Measurements from ENCODE around the gene STK36. TPM values are rescaled to one million over a fixed set of nuclear protein-coding genes. Genes with fewer than 3 reads are reported as not detected.

STK36 gene
- total RNA-seq, 2 experiments from 2014 or later: 17.6 to 17.9 TPM

DNA sequence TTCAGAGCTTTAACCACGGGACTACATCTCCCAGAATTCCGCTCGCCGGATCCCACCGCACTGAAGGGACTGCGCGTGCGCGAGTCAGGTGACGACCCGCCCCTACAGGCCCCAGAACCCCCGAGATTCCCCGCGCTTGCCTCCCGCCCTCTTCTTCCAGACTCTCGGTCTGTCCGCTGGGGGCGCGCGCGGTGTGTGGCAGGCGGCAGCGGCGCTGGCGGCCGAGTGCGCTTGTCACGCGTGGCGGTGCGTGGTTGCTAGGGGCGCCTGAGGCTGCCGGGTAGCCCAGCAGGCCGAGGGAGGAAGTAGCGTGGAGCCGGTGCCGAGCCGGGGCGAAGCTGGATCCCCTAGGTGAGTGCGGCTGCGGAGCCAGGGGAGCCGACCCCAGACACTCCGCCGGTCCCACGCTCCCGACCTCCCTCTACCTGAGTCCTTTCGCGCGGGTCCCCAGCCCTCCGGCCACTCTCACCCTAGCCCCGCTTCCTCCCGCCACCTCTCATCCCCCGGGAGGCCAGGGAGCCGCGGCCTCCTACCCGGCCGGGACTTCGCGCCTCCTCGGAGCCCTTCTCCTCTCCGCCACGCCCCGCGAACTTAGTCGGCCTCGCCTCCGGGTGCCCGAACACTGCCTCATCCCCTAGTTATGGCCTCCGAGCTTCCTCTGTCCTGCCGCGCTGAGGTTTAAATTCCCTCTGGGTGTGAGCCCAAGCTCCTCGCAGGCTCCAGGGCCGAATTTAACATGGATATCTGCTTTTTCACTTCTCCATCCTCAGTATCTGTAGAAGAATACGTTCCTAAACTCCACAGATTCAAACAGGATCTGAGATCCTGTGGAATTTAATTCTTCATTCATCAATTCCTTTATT is 39.0 kb downstream of the STK36 start, which contains the start of gene TTLL4:
TSS of gene TTLL4 (plus strand) at position 149 of the 863 bp plus-strand sequence. CDS start 26,842 bp downstream, outside the sequence.
- peak; percentile 98 for DNase-seq
- ChIA-PET CTCF (interaction anchor here (0.6 to 3.4 kb wide), 32 partner anchors 8 to 677 kb away, joined by 3 to 32 read pairs (median 4); partner anchors contain the start of genes BCS1L, DNPEP, RNF25 and STK36), POLR2A (interaction anchor here (0.6 to 1.9 kb wide), 8 partner anchors 10 to 491 kb away, joined by 3 to 18 read pairs (median 6); partner anchors contain the start of genes BCS1L, RNF25, STK36 and ZNF142)
- Mint-ChIP-seq H3K27ac (peak within 1 kb of the TSS; percentile 79), H3K27me3 (no peaks in the 10 kb centered on the region), H3K36me3 (ENCODE audit: low read depth) (peaks cover 7% of the 10 kb centered on the region), H3K4me1 (peaks cover 62% of the 10 kb centered on the region), H3K4me3 (peak within 1 kb of the TSS; percentile 93), H3K9me3 (no peaks in the 10 kb centered on the region)

- H3K27me3 Mint-ChIP-seq: no peaks in the 10 kb centered on the region
- CTCF ChIA-PET: interaction anchor here (1.0 to 3.4 kb wide), 10 partner anchors 8 to 448 kb away, joined by 3 to 32 read pairs (median 8); partner anchors contain the start of genes BCS1L and ZNF142
- DNase-seq: no peak
- peaks cover 63% of the 10 kb centered on the region for H3K4me1 Mint-ChIP-seq
- peak overlapping the region; percentile 93 for H3K4me3 Mint-ChIP-seq
- POLR2A ChIA-PET: interaction anchor here (0.6 to 1.9 kb wide), 6 partner anchors 10 to 377 kb away, joined by 3 to 18 read pairs (median 6); partner anchors contain the start of genes BCS1L, RNF25, STK36 and ZNF142
- H3K27ac Mint-ChIP-seq: peak overlapping the region; percentile 79
- H3K36me3 Mint-ChIP-seq (ENCODE audit: low read depth): peaks cover 9% of the 10 kb centered on the region
- no peaks in the 10 kb centered on the region for H3K9me3 Mint-ChIP-seq
These were observed 39.7 kb downstream of the STK36 start for GRCh38 chr2:218711550-218711929.

- H3K4me1 Mint-ChIP-seq: peaks cover 51% of the 10 kb centered on the region
- CTCF ChIA-PET: interaction anchor here (1.0 to 1.4 kb wide), 3 partner anchors 13 to 138 kb away, joined by 3 to 4 read pairs (median 3); no protein-coding TSS in a partner anchor
- H3K4me3 Mint-ChIP-seq: no peak overlapping the region
- H3K9me3 Mint-ChIP-seq: no peaks in the 10 kb centered on the region
- no peak overlapping the region for H3K27ac Mint-ChIP-seq
- no peak for DNase-seq
- H3K27me3 Mint-ChIP-seq: no peaks in the 10 kb centered on the region
- POLR2A ChIA-PET: no interaction called here
- peaks cover 12% of the 10 kb centered on the region for H3K36me3 Mint-ChIP-seq (ENCODE audit: low read depth)
These were observed 42.0 kb downstream of the STK36 start for GRCh38 chr2:218713922-218714321.

GRCh38 chr2:218716070-218716469 is 44.2 kb downstream of the STK36 start:
- no peaks in the 10 kb centered on the region for H3K27me3 Mint-ChIP-seq
- H3K36me3 Mint-ChIP-seq (ENCODE audit: low read depth): peaks cover 19% of the 10 kb centered on the region
- ChIA-PET POLR2A (no interaction called here), CTCF (no interaction called here)
- no peak for DNase-seq
- peaks cover 40% of the 10 kb centered on the region for H3K4me1 Mint-ChIP-seq
- H3K9me3 Mint-ChIP-seq: no peaks in the 10 kb centered on the region
- no peak overlapping the region for H3K27ac Mint-ChIP-seq
- no peak overlapping the region for H3K4me3 Mint-ChIP-seq

GRCh38 chr2:218717262-218717661 is 45.4 kb downstream of the STK36 start:
- no peaks in the 10 kb centered on the region for H3K27me3 Mint-ChIP-seq
- H3K4me3 Mint-ChIP-seq: no peak overlapping the region
- no peak for DNase-seq
- no peak overlapping the region for H3K27ac Mint-ChIP-seq
- H3K9me3 Mint-ChIP-seq: no peaks in the 10 kb centered on the region
- POLR2A ChIA-PET: no interaction called here
- H3K4me1 Mint-ChIP-seq: peaks cover 28% of the 10 kb centered on the region
- CTCF ChIA-PET: interaction anchor here (1.6 kb wide), 2 partner anchors 10 to 131 kb away, joined by 4 to 7 read pairs; no protein-coding TSS in a partner anchor
- H3K36me3 Mint-ChIP-seq (ENCODE audit: low read depth): peaks cover 19% of the 10 kb centered on the region

DNA sequence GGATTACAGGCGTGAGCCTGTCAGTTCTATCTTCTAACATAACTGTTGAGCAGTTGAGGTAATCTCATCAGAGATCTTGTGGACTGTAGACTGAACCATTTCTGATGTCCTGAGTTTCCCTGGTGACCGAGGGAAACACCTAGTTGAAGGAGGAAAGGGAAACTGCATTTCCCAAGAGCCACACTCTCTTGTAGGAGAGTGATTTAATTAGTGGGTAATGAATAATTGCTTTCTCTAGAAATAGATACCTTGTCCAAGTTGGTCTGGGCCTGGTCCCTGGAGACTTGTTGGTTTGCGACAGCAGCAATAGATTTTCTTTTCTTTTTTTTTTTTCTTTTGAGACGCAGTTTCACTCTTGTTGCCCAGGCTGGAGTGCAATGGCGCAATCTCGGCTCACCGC is 46.2 kb downstream of the STK36 start:
- POLR2A ChIA-PET: no interaction called here

GRCh38 chr2:218719457-218719856 is 47.6 kb downstream of the STK36 start:
- H3K36me3 Mint-ChIP-seq (ENCODE audit: low read depth): peaks cover 14% of the 10 kb centered on the region
- POLR2A ChIA-PET: no interaction called here
- no peaks in the 10 kb centered on the region for H3K27me3 Mint-ChIP-seq
- DNase-seq: no peak
- CTCF ChIA-PET: interaction anchor here (0.8 to 1.1 kb wide), 4 partner anchors 8 to 11 kb away, joined by 3 to 6 read pairs (median 4); no protein-coding TSS in a partner anchor
- peaks cover 31% of the 10 kb centered on the region for H3K4me1 Mint-ChIP-seq
- H3K9me3 Mint-ChIP-seq: no peaks in the 10 kb centered on the region
- no peak overlapping the region for H3K4me3 Mint-ChIP-seq
- H3K27ac Mint-ChIP-seq: no peak overlapping the region

More for the DNA sequence above, 46.2 kb downstream of the STK36 start:
- H3K9me3 Mint-ChIP-seq: no peaks in the 10 kb centered on the region
- H3K4me1 Mint-ChIP-seq: peaks cover 36% of the 10 kb centered on the region
- H3K4me3 Mint-ChIP-seq: no peak overlapping the region
- CTCF ChIA-PET: interaction anchor here (1.6 kb wide), 2 partner anchors 9 to 130 kb away, joined by 4 to 7 read pairs; no protein-coding TSS in a partner anchor
- no peak for DNase-seq
- H3K27ac Mint-ChIP-seq: no peak overlapping the region
- peaks cover 19% of the 10 kb centered on the region for H3K36me3 Mint-ChIP-seq (ENCODE audit: low read depth)
- H3K27me3 Mint-ChIP-seq: no peaks in the 10 kb centered on the region

DNA sequence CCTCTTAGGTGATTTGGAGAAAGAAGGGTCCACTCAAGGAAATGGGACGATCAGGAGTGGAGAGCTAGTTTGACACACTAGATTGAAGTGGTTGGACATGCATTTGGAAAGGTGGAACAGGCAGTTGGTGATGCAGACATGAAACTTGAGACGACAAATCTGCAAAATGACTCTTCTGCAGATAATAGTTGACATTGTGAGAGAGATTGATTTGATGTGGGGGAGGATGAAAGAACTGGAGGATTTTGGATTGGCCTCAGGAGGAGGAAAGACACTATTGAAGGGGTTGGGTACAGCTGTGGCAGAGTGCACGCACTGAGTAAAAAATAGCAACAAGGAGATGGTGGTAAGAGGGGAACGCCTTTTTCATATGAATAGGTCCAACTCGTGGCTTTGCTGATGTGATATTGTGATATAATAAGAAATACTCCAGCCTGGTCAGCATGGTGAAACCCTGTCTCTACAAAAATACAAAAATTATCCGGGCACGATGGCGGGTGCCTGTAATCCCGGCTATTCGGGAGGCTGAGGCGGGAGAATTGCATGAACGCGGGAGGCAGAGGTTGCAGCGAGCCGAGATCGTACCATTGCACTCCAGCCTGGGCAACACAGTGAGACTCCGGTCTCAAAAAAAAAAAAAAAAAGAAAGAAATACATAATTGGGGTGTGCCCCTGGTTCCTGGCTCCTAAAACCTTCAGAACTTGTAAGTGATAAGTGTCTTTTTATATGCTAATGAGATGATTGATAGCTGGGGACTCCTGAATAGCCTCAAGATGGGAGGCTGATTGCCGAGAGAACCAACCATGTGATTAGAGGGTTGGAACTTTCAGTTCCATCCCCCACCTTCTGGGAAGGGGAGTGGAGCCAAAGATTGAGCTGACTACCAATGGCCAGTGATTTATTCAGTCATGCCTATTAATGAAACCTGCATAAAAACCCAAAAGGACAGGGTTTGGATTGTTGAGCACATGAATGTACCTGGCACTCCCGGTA is 48.5 kb downstream of the STK36 start:
- ChIA-PET POLR2A (interaction anchor here (1.8 kb wide), 1 partner anchor 9 kb away, joined by 6 read pairs; the partner anchor contains the start of gene TTLL4), CTCF (interaction anchor here (1.0 to 3.3 kb wide), 2 partner anchors 10 kb away, joined by 4 to 23 read pairs; partner anchors contain the start of gene TTLL4)

DNA sequence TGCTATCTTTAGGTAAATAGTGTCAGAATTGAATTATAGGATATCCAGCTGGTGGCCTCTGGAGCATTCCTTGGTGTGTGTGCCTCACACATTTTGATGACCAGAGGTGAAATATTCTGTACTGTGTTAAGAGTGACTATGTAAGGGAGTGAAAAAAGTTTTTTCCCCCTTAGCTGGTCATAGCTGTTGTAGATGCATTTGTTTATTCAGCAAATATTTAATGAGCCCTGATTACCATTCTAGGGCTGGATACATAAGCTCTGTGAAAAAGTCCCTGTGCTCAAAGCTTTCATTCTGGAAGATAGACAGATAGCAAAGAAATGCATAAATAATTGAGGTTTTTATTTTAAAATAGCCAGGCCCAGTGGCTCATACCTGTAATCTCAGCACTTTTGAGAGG is 49.6 kb downstream of the STK36 start:
- Mint-ChIP-seq H3K36me3 (ENCODE audit: low read depth) (peaks cover 19% of the 10 kb centered on the region), H3K4me1 (peaks cover 28% of the 10 kb centered on the region), H3K27me3 (no peaks in the 10 kb centered on the region), H3K27ac (no peak overlapping the region), H3K4me3 (no peak overlapping the region), H3K9me3 (peaks cover 6% of the 10 kb centered on the region)
- CTCF ChIA-PET: interaction anchor here (0.7 to 3.3 kb wide), 6 partner anchors 10 to 177 kb away, joined by 3 to 23 read pairs (median 4); partner anchors contain the start of genes BCS1L, TTLL4 and ZNF142
- DNase-seq: no peak
- POLR2A ChIA-PET: interaction anchor here (1.8 kb wide), 1 partner anchor 10 kb away, joined by 6 read pairs; the partner anchor contains the start of gene TTLL4

More for the DNA sequence above, 48.5 kb downstream of the STK36 start:
- Mint-ChIP-seq H3K36me3 (ENCODE audit: low read depth) (peaks cover 14% of the 10 kb centered on the region), H3K4me3 (no peak overlapping the region), H3K4me1 (peaks cover 30% of the 10 kb centered on the region), H3K27me3 (no peaks in the 10 kb centered on the region), H3K27ac (no peak overlapping the region), H3K9me3 (no peaks in the 10 kb centered on the region)
- no peak for DNase-seq

GRCh38 chr2:218721934-218722333 is 50.0 kb downstream of the STK36 start:
- Mint-ChIP-seq H3K27ac (no peak overlapping the region), H3K4me3 (no peak overlapping the region), H3K4me1 (peaks cover 25% of the 10 kb centered on the region), H3K27me3 (no peaks in the 10 kb centered on the region), H3K9me3 (peaks cover 6% of the 10 kb centered on the region), H3K36me3 (ENCODE audit: low read depth) (peaks cover 19% of the 10 kb centered on the region)
- ChIA-PET POLR2A (interaction anchor here (1.8 kb wide), 2 partner anchors 9 to 11 kb away, joined by 4 to 6 read pairs; partner anchors contain the start of gene TTLL4), CTCF (interaction anchor here (0.7 to 3.3 kb wide), 9 partner anchors 9 to 176 kb away, joined by 3 to 23 read pairs (median 4); partner anchors contain the start of genes BCS1L, TTLL4 and ZNF142)
- DNase-seq: no peak

- Mint-ChIP-seq H3K36me3 (ENCODE audit: low read depth) (peaks cover 20% of the 10 kb centered on the region), H3K27ac (no peak overlapping the region), H3K4me1 (peaks cover 20% of the 10 kb centered on the region), H3K27me3 (no peaks in the 10 kb centered on the region), H3K9me3 (peaks cover 8% of the 10 kb centered on the region), H3K4me3 (no peak overlapping the region)
- no peak for DNase-seq
- CTCF ChIA-PET: interaction anchor here (0.7 to 3.3 kb wide), 10 partner anchors 9 to 130 kb away, joined by 3 to 23 read pairs (median 4); partner anchors contain the start of genes BCS1L, TTLL4 and ZNF142
- POLR2A ChIA-PET: interaction anchor here (1.8 kb wide), 1 partner anchor 9 kb away, joined by 4 read pairs; no protein-coding TSS in a partner anchor
These were observed 50.5 kb downstream of the STK36 start for GRCh38 chr2:218722419-218722818.

Data from activated CD4-positive, alpha-beta memory T cell treated with anti-CD3 and anti-CD28 coated beads, Interleukin-2, amount 10 ng/mL, durations not matched to agents 7 days and 5 days (primary cell).